Activated CD4-positive, alpha-beta T cell treated with anti-CD3 and anti-CD28 coated beads for 4 hours (primary cell): Measurements from ENCODE around the gene PRKCE.
"Not testable (repeated sequence)": the region's sequence is repeated elsewhere in the genome, so short reads cannot be mapped to it uniquely, and the experiment has no call there.

Experiments
- DNase-seq, 2 donors: peaks; one replicate each; pipeline ENCODE4 v3.0.0-alpha.2; 2020

The PRKCE gene

DNA sequence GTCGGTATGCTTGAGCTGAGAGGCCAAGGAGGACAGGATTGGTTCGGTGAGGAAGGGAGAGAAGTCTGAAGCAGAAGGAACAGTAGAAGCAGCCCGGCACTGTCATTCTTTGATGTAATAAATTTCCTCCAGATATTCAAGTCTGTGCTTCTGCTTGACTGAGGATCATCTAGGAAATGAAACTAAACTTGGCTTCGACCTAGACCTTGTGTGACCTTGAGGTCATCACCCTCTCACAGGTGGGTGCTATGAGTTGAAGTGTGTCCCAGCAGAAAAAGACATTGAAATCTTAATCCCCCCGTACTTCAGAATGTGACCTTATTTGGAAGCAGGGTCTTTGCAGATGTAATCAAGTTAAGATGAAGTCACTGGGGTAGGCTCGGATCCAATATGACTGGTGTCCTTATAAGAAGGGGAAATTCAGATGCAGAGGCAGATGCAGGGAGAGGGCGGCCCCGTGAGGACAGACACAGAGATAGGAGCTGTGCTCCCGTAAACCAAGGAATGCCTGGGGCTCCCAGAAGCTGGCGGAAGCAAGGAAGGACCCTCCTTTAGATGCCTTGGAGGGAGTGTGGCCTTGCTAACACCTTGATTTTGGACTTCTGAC, 49.0 kb downstream of the PRKCE start:
- no peak for DNase-seq

DNA sequence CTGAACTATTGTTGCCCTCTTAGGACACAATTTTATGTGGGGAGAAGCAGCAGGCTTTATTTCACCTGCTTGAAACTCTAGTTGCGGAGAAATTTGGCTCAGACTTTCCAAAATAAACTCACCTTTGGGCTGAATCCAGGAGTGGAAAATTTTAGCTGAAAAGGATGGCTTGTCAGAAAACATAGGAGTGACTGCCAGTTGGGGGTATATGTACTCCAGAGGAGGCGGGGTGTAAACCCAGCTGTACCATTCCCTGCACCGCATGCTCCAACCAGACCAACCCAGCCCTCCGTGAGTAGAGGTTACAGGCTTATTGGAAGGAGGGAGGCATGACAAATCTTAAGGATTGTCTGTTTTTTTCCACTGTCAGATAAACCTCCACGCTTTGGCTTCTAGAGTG, 53.8 kb downstream of the PRKCE start:
- no peak for DNase-seq

DNA sequence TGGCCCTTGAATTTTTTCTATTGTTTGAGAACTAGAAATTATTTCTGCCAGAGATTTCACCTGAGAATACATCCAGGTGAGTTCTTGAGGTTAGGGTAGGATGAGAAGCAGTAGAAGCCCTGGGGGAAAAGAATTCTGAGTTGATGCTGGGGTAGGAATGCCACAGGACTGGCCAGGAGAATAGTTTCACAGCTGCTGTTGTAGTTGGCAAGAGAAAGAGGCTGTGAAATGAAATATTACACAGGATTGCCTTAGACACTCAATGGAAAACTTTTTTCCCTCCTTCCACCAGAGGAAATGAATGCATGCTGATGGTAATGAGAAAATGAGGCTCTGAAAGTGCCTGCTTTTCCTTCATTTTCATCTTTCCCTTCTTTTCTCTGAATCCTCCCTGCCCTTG, 54.6 kb downstream of the PRKCE start:
- no peak for DNase-seq

DNA sequence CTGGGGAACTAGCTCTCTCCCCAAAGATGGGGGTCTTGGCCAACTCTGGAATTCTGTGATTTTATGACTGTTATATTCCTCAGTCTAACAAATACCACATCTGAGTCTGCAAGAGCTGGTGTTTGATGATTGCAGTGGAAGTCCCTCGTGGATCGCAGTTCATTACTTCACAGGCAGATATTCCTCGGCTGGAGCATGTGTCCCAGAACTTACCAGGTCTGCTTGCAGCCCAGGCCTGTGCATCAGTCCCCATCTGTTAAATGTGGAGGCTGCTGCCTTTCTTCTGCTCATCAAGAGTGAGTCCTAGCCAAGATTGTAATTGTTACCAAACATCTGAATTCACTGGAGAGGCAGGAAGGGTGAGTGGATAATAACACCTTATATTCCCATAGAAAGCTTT, 55.5 kb downstream of the PRKCE start:
- DNase-seq, result no peak

DNA sequence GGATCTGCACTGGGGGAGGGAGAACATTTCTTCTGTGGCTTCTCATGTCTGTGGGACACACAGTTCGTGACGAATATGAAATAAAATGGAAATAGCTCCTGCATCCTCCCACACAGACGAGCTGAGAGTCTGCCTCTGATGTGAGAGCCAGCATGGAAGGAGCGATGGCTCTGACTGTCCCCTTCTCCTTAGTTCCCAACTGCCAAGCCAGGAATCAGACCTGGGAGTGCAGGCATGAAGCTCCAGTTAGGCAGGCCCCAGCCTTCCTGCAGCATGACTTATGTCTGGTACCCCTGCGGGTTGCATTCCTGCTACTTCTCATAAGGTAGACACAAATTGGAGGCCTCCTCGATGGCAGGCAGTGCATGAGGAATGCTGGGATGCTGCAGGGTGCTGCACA, 56.2 kb downstream of the PRKCE start:
- DNase-seq, result no peak

DNA sequence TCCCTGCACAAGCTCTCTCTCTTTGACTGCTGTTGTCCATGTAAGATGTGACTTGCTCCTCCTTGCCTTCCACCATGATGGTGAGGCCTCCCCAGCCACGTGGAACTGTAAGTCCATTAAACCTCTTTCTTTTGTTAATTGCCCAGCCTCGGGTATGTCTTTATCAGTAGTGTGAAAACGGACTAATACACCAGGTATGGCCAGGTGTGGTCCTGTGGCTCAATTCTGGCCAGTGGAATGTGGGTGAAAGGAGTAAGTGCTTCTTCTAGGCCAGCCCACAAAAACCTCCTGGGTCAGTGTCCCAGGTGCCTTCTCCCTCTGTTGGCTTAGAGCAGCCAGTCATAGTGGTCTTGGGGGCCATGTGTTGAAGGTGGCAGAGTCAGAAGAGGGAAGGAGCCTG, 57.0 kb downstream of the PRKCE start:
- no peak for DNase-seq

DNA sequence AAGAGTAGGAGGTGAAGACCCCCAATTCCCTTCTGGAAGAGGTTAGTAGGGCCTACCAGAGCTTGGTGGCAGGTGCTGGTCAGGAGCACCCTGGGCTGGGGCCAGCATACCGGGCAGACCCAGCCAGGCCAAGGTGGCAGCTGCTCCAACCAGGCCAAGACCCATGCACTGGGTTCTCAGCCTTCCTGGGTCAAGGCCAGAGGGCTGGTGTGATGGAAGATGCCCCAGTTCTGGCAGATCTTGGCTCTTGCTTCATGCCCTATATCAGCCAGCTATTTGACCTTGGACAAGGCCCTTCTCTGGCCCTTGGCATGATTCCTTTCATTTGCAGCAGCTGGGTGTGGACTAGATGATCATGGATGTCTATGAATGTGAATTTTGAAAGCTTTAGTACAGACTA, 57.7 kb downstream of the PRKCE start:
- DNase-seq, result no peak

DNA sequence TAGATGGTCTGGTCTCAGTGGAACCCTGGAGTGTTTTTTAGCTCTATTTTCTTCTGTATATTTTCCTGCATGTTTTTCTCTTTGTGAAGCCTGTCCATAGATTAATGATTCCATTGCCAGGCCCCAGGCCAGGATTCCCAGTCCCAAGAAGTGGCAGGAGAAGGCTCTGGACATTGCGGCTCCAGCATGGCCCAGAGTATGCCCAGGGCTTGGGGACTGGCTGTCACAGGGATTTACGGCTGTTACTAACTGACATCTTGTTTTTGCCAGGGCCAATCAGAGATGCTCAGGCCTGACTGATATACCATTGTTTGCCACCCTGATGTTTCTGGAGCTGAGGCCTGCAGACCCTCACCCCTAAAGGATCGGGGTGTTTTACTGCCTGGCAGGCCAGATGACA, 59.0 kb downstream of the PRKCE start:
- DNase-seq, result no peak

DNA sequence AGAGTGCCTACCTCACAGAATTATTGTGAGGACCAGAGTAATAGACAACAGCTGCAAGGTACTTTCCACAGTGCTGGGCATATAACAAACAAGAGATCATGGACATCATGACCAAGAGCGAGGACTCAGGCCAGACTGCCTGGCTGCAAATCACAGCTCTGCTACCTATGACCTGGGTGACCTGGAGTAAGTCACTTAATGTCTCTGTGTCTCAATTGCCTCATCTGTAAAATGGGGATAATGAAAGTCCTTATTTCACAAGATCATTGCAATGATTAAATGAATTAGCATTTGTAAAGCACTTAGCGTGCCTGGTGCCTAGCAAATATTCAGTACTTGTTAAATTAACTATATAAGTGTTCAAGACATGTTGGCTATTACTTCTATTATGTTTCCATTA, 59.7 kb downstream of the PRKCE start:
- no peak for DNase-seq

DNA sequence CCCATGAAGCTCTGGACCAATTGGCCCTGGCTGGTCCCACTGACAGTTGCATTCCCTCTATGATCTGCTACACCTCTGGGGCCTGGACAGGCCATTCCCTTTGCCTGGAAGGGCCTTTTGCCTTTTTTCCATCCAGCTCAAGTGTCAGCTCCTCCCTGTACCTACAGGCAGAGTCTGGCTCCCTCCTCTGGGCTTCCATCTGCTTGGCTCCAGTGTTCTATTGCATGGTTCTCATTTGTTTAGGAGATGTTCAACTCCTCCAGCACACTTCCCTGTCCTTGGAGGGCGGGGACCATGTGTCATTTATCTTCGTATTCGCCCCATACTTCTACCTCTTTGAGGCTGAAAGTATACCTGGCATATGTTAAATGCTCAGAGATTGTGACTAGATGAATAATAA, 61.1 kb downstream of the PRKCE start:
- DNase-seq, result no peak

DNA sequence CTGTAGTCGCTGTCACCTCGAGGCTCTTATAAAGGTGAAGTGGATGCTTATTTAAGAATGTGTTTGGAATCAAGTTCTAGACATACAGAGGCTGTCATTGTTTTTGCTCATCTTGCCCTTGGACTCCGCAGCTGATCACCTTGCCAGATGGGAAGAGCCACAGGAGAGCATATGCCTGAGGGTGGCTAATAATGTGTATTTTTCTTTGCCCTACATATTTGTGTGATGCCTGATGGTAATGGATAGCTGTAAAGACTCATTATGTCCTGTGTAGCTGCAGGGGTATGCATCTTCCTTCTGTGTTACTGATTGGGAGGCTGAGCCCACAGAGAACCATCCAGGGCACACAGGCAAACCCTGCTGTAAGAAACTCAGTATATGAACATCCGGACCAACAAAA, 61.7 kb downstream of the PRKCE start:
- no peak for DNase-seq

DNA sequence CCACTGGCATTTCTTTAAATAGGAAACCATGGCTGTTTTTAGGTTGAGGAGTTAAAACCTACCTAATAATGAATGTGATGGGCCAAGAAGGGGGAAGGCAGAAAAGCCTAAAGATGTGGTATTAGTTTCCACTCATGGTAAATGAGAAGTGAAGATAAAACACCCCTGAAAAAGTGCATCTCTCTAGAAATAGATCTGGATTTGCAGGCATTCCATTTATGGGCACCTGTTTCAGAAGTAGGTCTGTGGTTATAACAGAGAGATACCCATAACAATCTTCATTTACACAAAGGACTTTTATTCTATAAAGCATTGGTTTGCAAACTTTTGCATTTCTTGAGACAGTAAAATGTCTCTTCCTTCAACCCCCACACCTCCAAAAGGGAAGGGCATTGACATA, 62.1 kb downstream of the PRKCE start:
- DNase-seq, result no peak

DNA sequence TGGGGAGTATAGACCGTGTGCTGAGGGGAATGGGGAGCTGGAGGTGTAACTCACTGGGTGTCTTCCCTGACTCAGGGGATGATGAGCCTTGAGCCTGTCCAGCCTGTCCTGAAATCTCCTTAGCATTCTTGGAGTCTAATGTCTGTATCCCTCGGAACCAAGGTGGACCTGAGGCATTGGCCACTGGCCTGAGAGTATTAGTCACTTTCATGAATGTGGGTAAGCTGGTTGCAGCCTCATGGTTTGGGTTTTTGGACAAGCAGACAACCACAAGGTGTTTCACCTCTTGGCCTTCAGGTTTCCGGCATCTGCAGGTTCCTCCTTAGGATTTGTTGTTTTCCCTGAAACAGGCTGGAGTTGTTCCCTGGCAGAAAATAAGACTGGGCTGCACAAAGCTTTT, 63.2 kb downstream of the PRKCE start:
- no peak for DNase-seq

DNA sequence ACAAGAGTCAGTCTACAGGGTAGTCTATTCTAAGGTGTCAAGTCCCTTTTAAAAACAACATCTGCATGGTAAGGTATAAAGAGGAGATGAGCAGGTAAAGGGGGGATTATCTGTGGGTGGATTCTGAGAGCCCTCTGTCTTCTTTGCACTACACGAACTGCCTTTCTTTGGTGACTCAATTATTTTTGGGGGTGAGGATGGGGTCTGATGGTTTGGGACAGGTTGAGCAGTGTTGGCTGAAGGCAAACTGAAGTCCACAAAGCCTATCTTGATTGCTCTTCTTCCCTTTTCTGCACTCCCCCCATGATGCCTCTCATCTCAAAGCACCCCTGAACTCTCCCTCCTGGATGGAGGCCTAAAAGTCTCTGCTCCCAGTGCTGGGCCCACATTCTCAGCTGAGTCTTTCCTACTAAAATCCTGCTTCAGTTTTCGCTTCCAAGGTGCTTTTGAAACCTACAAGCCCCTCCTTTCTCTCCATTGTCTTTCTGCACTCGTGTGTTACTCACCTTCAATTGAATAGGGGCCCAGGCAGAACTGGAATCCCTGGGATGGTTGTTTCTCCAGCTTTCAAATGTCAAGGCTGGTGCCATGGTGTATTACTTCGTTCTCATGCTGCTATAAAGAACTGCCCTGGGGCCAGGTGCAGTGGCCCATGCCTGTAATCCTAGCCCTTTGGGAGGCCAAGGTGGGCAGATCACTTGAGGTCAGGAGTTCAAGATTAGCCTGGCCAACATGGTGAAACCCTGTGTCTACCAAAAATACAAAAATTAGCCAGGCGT, 64.3 kb downstream of the PRKCE start:
- DNase-seq, result no peak

DNA sequence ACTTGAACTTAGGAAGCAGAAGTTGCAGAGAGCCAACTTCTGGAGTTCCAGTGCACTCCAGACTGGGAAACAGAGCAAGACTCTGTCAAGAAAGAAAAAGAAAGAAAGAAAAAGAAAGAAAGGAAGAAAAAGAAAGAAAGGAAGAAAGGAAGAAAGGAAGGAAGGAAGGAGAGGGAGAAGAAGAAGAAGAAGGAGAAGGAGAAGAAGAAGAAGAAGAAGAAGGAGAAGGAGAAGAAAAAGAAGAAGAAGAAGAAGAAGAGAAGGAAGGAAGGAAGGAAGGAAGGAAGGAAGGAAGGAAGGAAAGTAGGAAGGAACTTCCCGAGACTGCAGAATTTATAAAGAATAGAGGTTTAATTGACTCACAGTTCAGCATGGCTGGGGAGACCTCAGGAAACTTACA, 65.0 kb downstream of the PRKCE start:
- DNase-seq, result not testable (repeated sequence)

DNA sequence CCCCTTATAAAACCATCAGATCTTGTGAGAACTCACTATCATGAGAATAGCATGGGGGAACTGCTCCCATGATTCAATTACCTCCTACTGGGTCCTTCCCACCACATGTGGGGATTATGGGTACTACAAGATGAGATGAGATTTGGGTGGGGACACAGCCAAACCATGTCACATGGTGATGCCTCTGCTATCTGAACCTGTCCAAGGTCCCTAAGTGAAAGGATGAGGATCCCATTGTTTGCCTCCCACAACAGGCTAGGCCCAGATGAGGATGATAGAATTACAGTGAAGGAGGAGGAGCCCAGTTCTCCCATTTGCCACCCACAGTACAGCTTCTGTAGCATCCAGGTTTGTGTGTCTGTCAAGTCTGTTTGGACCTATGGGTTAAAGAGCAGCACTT, 65.4 kb downstream of the PRKCE start:
- no peak for DNase-seq

DNA sequence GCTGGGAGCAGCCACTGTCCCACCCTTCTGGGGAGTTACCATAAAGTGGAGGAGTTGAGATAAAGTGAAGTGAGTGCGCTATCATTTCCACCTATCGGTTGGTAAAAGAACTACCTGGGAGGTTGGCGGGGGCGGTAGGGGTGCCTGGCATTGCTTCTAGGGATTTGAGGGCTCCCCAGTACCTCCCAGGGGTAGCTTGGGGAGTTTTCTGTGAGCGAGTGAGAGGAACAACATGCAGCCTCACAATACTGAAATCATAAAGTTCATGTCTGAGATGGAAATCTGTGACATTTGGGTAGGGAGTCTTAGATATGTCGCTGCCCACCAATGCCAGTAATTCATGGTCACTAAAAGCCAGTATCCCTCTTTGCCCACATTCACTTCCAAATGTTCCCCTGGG, 68.7 kb downstream of the PRKCE start:
- DNase-seq, result no peak

DNA sequence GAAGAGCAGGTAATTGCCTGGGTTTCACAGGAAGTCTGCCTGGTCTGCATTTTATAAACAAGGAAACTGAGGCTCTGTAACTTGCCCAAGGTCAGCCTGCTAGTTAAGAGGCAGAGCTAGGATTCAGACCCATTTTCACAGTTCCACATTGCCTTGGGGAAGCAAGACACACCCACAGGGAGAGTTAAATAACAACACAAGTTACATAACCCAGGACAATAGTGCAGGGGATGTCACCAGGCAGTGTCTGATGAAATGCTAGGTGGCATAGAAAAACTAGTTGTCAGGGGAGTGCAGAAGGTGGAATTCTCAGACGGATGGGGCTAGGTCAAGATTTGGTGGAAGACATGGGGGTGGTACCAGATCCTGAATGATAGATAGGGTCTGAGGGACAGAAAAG, 69.7 kb downstream of the PRKCE start:
- no peak for DNase-seq

DNA sequence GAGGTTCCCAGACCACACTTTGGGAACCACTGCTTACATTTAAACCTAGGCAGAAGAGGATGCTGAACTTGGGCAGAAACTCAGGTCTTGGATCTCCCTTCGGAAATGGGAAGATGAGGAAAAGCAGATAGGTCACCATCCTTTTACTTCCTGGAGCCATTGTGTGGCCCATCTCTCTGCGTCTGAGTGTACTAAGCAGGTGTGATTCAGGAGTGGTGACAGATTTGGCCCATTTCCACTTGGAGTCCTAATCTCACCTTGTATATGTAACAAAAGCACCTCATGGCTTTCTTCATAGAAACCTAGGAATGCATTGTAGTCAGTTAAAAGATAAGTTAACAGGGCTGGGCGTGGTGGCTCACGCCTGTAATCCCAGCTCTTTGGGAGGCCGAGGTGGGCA, 71.0 kb downstream of the PRKCE start:
- no peak for DNase-seq

DNA sequence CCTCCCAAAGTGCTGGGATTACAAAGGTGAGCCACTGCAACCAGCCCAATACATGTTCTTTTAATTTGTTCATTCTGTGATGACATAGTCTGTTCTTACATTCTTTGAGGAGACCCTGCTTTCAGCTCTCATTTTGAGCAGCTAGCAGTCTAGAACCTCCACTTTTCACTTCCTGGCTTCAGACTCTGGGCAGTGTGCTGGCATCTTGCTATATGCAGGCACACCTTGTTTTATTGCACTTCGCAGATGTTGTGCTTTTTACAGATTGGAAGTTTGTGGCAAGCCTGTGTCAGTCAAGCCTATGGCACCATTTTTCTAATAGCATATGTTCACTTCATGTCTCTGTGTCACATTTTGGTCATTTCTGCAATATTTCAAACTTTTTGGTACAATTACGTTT, 72.4 kb downstream of the PRKCE start:
- no peak for DNase-seq

DNA sequence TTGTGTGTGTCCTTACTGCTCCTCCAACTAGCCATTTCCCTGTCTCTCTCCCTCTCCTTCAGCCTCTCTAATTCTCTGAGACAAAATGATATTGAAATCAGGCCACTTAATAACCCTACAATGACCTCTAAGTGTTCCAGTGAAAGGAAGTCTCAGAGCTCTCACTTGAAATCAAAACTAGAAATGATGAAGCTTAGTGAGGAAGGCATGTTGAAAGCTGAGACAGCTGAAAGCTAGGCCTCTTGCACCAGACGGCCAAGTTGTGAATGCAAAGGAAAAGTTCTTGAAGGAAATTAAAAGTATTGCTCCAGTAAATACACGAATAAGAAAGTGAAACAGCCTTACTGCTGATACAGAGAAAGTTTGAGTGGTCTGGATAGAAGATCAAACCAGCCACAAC, 72.9 kb downstream of the PRKCE start:
- DNase-seq, result no peak

DNA sequence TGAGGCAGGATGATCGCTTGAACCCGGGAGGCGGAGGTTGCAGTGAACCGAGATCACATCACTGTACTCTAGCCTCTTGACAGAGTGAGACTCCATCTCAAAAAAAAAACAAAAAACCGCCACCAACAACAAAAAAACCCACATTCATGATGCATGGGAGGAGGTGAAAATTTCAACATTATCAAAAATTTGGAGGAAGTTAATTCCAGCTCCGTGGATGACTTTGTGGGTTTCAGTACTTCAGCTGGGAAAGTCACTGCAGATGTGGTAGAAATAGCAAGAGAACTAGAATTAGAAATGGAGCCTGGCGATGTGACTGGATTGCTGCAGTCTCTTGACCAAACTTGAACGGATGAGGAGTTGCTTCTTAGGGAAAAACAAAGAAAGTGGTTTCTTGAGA, 74.3 kb downstream of the PRKCE start:
- DNase-seq, result no peak

DNA sequence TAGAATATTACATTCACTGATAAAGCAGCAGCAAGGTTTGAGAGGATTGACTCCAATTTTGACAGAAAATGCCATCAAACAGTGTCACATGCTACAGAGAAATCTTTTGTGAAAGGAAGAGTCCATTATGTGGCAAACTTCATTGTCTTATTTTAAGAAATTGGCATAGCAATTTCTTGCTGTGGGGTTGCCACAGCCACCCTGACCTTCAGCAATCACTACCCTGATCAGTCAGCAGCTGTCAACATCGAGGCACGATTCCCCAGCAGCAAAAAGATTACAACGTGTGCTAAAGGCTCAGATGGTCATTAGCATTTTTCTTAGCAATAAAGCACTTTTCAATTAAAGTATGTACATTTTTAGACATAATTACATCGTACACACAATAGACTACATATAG, 74.7 kb downstream of the PRKCE start:
- no peak for DNase-seq

DNA sequence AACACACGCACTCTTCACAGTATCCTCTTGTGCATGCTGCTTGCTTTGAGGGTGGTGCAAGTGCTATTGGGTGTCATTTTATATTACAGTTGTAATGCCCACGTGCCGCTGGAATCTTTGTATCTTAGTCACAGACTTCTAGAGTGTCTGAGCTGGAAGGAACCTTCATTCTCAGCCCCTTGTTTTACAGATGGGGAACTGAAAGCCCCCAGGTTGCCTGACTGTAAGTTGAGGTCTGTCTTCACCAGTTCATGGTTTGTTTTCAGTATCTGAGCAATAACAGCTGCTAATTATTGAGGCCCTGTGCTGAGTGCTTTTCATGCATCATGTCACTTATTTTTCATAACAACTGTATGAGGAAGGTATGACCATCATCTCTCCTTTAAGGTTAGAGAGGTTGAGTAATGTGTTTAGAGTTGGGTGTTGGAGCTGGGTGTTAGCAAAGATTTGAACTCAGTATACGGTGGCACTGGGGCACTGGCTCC, 77.0 kb downstream of the PRKCE start:
- DNase-seq, result no peak
